ENCODE data around the gene RBP4. TPM values are rescaled to one million over a fixed set of nuclear protein-coding genes. Genes with fewer than 3 reads are reported as not detected.

The RBP4 gene
- total RNA-seq, 2 donors from 2014 or later: 0.64 to 5.3 TPM

DNA sequence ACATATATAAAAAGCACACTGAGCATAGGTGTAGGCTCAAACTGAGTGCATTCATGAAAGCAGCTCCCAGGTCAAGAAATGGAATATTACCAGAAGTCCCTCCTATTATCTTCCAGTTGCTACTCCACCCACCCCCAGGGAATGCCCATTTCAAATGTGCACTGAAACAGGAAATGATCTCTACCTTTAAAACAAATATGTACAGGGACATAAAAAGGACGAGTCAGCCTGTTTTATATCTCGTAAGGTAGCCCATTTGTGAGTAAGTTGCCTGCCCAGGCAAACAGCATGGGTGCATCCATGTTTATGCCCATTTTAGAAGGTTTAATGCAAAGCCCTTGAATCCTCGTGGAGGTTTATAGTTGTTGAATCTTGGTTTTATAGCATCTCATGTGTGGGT, 24.1 kb downstream of the RBP4 start:
- 36% methylated on average over 3 of the region's 3 CpGs for WGBS
- Histone ChIP-seq H3K36me3 (no peaks in the 10 kb centered on the region), H3K27me3 (replicated peaks; ENCODE audit: insufficient read depth) (no peaks in the 10 kb centered on the region), H3K4me3 (no peak overlapping the region), H3K4me1 (replicated peaks) (peaks cover 8% of the 10 kb centered on the region), H3K27ac (peak overlapping the region in 1 of 2 donors; percentile 18), H3K9me3 (no peaks in the 10 kb centered on the region)
- TF ChIP-seq, protein P1, sequence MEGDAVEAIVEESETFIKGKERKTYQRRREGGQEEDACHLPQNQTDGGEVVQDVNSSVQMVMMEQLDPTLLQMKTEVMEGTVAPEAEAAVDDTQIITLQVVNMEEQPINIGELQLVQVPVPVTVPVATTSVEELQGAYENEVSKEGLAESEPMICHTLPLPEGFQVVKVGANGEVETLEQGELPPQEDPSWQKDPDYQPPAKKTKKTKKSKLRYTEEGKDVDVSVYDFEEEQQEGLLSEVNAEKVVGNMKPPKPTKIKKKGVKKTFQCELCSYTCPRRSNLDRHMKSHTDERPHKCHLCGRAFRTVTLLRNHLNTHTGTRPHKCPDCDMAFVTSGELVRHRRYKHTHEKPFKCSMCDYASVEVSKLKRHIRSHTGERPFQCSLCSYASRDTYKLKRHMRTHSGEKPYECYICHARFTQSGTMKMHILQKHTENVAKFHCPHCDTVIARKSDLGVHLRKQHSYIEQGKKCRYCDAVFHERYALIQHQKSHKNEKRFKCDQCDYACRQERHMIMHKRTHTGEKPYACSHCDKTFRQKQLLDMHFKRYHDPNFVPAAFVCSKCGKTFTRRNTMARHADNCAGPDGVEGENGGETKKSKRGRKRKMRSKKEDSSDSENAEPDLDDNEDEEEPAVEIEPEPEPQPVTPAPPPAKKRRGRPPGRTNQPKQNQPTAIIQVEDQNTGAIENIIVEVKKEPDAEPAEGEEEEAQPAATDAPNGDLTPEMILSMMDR (IDR thresholded peaks at IDR 0.05): no peak
- TF ChIP-seq POLR2A (IDR thresholded peaks at IDR 0.05) (no peak), POLR2AphosphoS5 (IDR thresholded peaks at IDR 0.05) (peak; percentile 83)
- DNase-seq (ENCODE audit: low spot score): peak; percentile 49
- intact Hi-C loops (cut with DNase I): no loop called here

DNA sequence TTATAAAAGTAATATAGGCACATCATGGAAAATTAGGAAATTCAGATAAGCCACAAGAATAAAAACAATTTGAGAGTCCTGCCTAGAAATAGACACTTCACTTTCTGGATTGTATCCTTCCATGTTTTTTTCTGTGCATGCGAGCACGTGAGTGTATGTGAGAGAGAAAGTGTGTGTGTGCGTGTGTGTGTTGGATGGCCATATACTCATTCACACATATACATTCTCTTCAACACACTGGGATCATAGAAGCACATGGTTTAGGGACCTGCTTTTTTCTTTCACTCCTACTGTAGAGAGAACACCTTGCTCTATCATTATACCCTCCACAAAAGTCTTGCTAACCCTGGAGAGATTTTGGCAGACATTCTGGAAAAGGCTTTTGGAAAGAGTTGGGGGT, 27.1 kb downstream of the RBP4 start:
- Histone ChIP-seq H3K36me3 (no peaks in the 10 kb centered on the region), H3K27ac (no peak overlapping the region), H3K27me3 (replicated peaks; ENCODE audit: insufficient read depth) (no peaks in the 10 kb centered on the region), H3K4me1 (replicated peaks) (peaks cover 8% of the 10 kb centered on the region), H3K4me3 (no peak overlapping the region), H3K9me3 (no peaks in the 10 kb centered on the region)
- intact Hi-C loops (cut with DNase I): no loop called here
- WGBS: 40% methylated on average over 3 of the region's 3 CpGs
- DNase-seq (ENCODE audit: low spot score): no peak
- TF ChIP-seq, protein P1 (IDR thresholded peaks at IDR 0.05): no peak
- TF ChIP-seq POLR2A (IDR thresholded peaks at IDR 0.05): no peak
- no peak for TF ChIP-seq POLR2AphosphoS5 (IDR thresholded peaks at IDR 0.05)

DNA sequence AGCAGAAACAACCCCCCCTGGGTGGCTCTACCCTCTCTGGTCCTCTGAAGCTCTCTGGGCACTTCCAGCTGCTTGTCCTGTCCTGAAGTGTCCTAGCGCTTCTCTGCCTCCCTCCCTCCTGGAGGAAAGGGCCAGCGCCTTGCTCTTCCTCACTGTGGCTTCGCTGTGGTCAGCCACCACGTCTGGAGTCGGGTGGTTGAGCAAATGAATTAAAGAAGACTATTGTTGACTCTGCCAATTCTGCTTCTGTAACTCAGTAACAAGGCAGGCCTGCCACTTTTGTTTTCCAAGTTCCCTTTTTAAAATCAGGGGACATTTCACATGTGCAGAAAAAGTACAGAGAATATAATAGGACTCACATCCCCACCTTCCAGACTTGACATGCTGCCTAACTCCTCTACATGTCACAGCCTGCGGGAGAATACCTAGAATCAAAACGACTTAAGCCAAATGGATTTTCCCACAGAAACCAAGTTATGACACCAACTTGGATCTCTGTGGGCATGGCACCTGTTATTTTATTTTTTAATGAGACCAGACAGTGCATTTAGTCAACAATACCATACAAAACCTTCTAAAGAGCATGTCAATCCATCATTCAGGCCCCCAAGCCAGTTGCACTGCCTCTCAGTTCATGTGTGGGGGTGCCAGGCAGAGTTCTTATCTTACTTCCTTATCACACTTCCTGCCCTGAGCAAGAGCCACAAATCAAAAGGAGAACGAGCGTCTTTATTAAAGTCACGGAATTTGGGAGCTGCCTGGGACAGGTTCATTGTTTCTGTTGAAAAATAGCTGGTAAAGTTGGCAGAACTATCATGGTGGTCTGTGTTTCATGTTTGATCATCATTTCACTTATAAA, 27.8 kb downstream of the RBP4 start:
- TF ChIP-seq, protein P1 (IDR thresholded peaks at IDR 0.05): no peak
- TF ChIP-seq POLR2A (IDR thresholded peaks at IDR 0.05) (no peak), POLR2AphosphoS5 (IDR thresholded peaks at IDR 0.05) (no peak)
- Histone ChIP-seq H3K4me3 (no peak overlapping the region), H3K27ac (no peak overlapping the region), H3K27me3 (replicated peaks; ENCODE audit: insufficient read depth) (peaks cover under 1% of the 10 kb centered on the region), H3K9me3 (no peaks in the 10 kb centered on the region), H3K36me3 (no peaks in the 10 kb centered on the region), H3K4me1 (replicated peaks) (peaks cover 8% of the 10 kb centered on the region)
- DNase-seq (ENCODE audit: low spot score): peak; percentile 7
- intact Hi-C loops (cut with DNase I): no loop called here
- 16% methylated on average over 10 of the region's 10 CpGs for WGBS

DNA sequence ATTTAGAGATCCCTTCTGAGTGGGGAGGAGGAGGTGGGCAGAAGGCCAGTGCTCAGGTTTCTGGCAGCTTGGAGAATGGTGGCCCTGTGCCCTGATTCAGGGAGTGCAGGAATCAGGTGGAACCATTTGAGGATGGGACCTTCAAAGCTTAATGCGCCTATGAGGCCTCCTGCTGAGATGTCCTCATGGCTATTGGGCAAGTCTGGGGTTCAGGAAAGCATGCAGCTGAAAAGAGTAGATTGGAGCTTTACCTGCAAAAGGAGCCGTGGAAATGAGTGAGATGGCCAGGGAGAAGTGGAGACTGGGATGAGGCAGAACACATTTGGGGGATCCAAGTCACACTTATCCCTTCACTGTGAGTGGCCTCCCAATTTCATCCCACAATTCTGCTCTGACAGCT, 28.4 kb downstream of the RBP4 start:
- no peaks in the 10 kb centered on the region for H3K9me3 ChIP-seq
- no peak overlapping the region for H3K27ac ChIP-seq
- H3K27me3 ChIP-seq (replicated peaks; ENCODE audit: insufficient read depth): peaks cover 7% of the 10 kb centered on the region
- WGBS: 63% methylated on average over 2 of the region's 2 CpGs
- no peaks in the 10 kb centered on the region for H3K36me3 ChIP-seq
- intact Hi-C loops (cut with DNase I): no loop called here
- H3K4me1 ChIP-seq (replicated peaks): peaks cover 5% of the 10 kb centered on the region
- DNase-seq (ENCODE audit: low spot score): no peak
- H3K4me3 ChIP-seq: no peak overlapping the region
- no peak for TF ChIP-seq POLR2A (IDR thresholded peaks at IDR 0.05)
- TF ChIP-seq POLR2AphosphoS5 (IDR thresholded peaks at IDR 0.05): no peak
- TF ChIP-seq, protein P1 (IDR thresholded peaks at IDR 0.05): no peak

DNA sequence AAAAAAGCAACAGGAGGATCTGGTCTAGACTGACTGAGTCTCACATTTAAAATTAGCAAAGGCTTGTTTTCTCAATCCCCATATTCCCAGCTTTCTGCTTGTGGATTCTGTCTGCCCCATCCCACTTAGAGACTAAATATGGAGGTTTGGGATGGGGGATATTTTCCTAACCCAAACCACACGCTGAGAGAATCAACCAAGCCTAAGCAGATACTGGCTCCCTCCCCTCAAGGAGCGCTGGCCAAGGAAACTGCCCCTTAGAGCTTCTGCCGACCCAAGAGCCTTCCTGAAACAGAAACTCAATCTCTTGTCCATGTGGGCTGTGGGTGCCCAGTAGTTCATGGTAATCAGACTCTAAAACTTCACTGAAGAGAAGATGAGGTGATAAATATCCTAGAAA, 30.7 kb downstream of the RBP4 start:
- peaks cover 14% of the 10 kb centered on the region for H3K27me3 ChIP-seq (replicated peaks; ENCODE audit: insufficient read depth)
- TF ChIP-seq POLR2AphosphoS5 (IDR thresholded peaks at IDR 0.05): no peak
- TF ChIP-seq POLR2A (IDR thresholded peaks at IDR 0.05): no peak
- TF ChIP-seq, protein P1 (IDR thresholded peaks at IDR 0.05): no peak
- 52% methylated on average over 3 of the region's 3 CpGs for WGBS

More for the DNA sequence above, 30.7 kb downstream of the RBP4 start:
- Histone ChIP-seq H3K36me3 (no peaks in the 10 kb centered on the region), H3K4me1 (replicated peaks) (peaks cover 4% of the 10 kb centered on the region), H3K27ac (no peak overlapping the region), H3K4me3 (no peak overlapping the region), H3K9me3 (no peaks in the 10 kb centered on the region)
- DNase-seq (ENCODE audit: low spot score): no peak
- intact Hi-C loops (cut with DNase I): no loop called here
